Stimulated activated CD4-positive, alpha-beta T cell treated with anti-CD3 and anti-CD28 coated beads, Interleukin-4, amount 100 ng/mL, for 1 hour (primary cell): ENCODE measurements around the gene MEA1.
"Not testable (repeated sequence)": the region's sequence is repeated elsewhere in the genome, so short reads cannot be mapped to it uniquely, and the experiment has no call there.

Experiments
- DNase-seq: peaks from one replicate; pipeline ENCODE4 v3.0.0-alpha.2; 2020

MEA1 gene

DNA sequence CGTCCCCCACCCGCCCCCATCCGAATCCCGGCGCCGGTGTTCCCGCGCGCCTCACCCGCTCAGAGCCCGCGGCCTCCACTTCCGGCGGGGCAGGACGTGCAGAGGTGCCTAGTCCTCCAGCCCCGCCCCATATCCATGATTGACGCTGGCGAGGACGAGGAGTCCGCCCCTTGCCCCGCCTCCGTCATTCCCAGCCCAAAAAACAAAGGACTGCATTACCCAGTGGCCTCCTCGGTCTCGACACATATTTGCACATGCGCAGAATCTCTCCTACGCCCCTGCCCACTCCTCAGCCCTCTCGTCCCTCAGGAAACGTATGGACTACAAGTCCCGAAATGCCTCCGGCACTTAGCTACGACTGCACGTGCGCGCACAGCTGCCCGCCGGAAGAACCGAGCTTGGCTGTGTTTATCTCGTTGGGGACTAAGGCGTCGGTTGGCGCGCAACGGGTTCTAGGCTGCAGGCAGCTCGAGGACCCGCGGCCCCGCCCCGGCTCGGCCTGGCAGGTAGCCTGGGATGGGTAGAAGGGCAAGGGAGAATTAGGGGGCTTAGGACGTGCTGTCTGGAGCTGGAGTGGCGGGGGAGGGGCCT is at the start of gene MEA1, which contains the start of gene KLHDC3:
Gene MEA1 (minus strand): TSS at position 104 of the 591 bp plus-strand sequence. CDS start 133 bp downstream, outside the sequence.
Gene KLHDC3 (plus strand): TSS at position 407 of the 591 bp plus-strand sequence. CDS start 2,944 bp downstream, outside the sequence.
- DNase-seq, result peak; percentile 98

DNA sequence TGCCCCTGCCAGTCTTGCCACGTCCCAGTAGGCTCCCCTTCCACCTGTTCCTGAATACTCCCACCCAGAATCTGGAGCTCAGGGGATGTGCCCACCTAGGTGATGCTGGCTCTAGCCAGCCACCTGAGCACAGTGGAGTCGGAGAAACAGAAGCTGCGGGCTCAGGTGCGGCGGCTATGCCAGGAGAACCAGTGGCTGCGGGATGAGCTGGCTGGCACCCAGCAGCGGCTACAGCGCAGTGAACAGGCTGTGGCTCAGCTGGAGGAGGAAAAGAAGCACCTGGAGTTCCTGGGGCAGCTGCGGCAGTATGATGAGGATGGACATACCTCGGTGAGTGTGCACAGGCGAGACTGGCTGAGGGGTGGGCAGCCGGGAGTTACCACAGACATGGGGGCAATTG is 49.1 kb upstream of the MEA1 start:
- no peak for DNase-seq

GRCh38 chr6:43061861-43062260 is 48.1 kb upstream of the MEA1 start:
- no peak for DNase-seq

GRCh38 chr6:43060755-43061633 is 47.2 kb upstream of the MEA1 start:
- no peak for DNase-seq

DNA sequence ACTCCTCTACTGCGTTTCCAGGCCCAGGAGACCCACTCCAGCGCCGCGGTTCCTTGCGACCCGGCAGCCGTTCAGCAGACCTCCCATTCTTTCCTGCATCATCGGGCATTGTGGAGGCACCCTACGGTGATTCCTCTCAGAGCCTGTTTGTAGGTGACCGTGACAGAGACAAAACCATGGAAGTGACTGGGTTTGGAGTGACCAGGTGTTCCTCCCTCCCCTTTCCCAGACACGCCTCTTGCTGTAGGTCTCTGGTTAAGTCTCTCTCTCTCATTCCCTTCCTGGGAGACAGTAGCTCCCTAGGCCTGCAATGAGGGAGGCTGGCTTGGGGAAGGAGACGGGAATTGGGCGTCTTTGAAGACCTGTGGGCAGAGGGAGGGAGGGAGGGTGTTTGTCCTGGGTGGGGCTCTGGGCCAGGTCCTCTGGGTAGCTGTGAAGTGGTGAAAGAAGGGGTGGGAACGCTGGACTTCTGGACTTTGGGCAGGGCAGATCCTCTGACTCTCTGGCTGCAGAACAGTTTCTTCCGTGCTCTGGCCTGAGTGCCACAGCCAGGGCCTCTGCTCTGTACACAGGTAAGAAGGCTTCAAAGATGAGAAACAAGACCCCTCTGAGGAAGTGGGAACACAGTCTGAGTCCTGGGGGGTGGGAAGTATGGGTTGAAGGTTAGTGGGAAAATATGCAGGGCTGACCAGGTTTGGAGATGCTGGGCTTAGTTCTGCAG is 46.4 kb upstream of the MEA1 start:
- DNase-seq, result no peak

- peak; percentile 96 for DNase-seq
Measured at GRCh38 chr6:43059168-43060033, 45.7 kb upstream of the MEA1 start, which contains the start of the genes KLC4 and MRPL2. Gene KLC4, plus strand, starts transcription at chr6:43059631. Its CDS starts 1,705 bp downstream, at chr6:43061336. Gene MRPL2, minus strand, starts transcription at chr6:43059434. Its CDS starts 53 bp downstream, at chr6:43059381.

DNA sequence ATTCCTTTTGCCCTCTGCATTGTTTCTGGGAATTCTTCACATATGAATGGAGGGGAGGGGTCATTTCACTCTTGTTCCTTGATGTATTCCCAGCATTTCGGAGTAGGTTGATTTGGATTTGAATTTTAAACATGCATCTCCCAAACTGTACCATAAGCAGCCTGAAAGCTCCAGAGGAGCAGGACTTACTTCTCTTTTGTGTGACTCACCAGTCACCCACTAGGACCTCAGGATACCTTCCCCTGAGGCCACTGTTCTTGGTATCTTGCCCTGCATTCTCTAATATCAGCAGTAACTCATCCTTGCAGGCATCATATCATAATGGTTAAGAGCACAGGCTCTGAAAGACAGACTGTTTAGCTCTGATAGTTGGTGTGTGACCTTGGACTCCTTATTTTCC is 44.8 kb upstream of the MEA1 start:
- no peak for DNase-seq

DNA sequence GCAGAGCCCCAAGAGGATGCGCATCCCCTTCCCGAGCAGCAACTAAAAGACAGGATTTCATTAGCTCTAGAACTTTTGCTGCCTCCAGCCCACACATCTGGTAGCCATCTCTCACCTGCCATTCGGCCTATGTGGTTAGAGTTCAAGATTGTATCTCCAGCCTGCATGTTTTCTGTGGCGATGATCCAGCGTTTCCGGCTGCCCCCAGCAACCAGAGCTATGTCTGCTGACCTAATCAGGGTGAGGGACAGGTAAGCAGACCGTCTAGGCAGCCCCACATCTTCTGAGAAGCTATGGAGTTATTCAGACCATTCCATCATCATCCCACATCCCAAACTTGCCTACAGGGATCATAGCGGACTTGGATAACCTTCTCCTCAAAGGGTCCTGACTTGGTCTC is 42.2 kb upstream of the MEA1 start:
- no peak for DNase-seq

GRCh38 chr6:43054206-43054943 is 40.6 kb upstream of the MEA1 start:
- no peak for DNase-seq

GRCh38 chr6:43053545-43054205 is 39.9 kb upstream of the MEA1 start, which contains the start of gene CUL7:
Gene CUL7, minus strand, starts transcription at chr6:43053851. Its CDS starts 1,063 bp downstream, at chr6:43052788.
- DNase-seq, result peak; percentile 91

- peak; percentile 33 for DNase-seq
Measured at GRCh38 chr6:43052842-43053544, 39.2 kb upstream of the MEA1 start.

GRCh38 chr6:43052225-43052841 is 38.6 kb upstream of the MEA1 start:
- no peak for DNase-seq

DNA sequence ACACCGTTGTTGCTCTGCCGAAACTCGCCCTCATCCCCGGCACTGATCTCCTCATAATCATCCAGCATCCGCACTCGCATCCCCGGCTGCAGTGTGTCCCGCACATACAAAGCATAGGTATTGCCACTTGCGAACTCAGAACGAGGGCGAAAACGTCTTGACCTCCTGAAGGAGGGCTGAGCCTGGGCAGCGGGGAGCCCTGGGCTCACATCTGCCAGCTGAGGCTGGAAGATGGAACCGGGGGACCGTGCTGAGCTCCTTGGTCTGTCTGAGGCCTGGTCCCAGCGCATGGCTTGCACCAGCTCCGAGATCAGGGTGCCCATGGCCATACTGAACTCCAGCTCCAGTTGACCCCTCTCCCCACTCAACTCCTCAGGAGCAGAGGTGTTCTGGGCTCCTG is 37.2 kb upstream of the MEA1 start:
- no peak for DNase-seq

DNA sequence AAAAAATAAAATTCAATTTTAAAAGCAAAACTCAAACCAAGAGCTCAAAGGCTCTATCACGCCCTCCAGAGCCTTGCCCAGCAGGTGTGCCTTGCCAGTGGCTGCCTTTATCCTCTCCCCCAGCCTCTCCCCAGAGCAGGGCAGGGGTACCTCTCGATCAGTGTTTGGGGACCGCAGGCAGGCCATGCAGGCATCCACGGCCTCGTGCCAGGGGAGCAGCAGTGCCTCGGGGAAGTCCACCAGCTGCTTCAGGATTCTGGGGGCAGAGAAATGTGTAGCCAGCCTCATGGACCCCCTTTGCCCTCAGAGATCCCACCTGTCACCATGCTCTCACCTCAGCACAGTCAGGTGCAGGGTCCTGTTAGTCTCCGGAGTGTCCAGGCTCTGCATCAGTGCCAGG is 34.3 kb upstream of the MEA1 start:
- DNase-seq, result no peak

DNA sequence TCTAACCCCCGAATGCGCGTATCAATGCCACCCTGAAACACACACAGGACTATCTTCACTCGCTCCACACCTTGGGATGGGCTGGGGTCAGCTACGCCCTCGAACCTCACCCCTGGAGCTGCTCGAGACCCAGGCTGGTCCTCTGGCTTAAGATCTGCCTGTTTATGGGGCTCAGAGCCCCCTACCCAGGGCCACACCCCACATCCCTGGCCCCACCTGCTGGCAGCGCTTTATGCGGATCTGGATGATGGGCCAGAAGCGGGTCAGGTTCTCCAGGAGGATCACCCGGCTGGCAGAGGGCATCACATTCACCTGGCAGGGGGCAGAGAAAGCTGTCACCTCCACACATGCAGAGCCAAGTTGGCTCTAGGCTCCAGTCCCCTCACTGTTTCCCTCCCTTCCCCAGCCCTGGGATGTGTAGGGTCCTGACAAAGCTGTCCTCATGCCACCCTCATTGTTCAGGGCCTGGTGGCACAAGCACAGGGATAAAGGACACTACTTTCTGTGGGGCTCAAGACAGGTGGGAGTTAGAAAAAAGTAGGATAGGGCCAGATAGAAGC is 31.7 kb upstream of the MEA1 start:
- DNase-seq, result no peak

- DNase-seq, result no peak
Measured at GRCh38 chr6:43043310-43043709, 29.6 kb upstream of the MEA1 start.

- DNase-seq, result not testable (repeated sequence)
Measured at GRCh38 chr6:43041475-43041874, 27.7 kb upstream of the MEA1 start.

DNA sequence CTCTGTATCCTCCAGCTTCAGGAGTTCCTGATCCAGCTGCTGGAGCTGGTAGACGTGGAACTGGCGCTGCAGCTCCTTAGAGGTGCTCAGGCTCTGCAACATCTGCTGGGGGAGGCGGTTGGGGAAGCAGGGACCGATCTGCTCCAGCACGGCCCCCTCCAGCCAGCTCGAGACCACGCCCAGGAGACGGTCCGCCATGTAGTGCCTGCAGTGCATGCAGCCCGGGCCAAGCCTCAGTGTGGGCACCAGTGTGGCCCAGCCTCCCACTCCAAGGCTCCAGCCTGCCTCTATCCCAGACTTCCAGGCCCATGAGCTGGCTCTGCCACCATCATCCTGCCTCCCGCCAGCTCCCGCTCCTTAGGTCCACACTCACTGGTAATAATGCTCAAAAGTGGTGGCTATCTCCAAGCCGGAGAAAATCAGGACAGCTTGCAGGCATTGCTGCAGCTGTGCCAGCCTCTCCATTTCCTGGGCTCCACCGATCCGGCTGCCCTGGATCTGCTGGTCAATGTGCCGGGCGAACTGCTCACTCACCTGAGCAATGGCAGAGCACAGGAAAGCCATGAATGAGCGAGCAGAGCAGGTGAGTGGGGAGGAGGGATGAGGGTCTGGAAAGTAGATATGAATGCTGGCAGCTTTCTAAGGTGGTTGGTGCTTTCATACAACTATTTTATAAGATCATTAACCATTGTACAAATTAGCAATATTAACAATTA is 27.0 kb upstream of the MEA1 start:
- DNase-seq, result no peak

GRCh38 chr6:43038727-43039126 is 25.0 kb upstream of the MEA1 start:
- no peak for DNase-seq
